DMS153 treated with DMSO at 0.1 percent for 48 hours (cell line): Measurements from ENCODE around the gene ABCG8.

Experiments
- DNase-seq: peaks from one replicate; lab custom pipeline; 2025; ENCODE audit not compliant: unreplicated experiment; lab: John Stamatoyannopoulos, UW

Gene ABCG8

DNA sequence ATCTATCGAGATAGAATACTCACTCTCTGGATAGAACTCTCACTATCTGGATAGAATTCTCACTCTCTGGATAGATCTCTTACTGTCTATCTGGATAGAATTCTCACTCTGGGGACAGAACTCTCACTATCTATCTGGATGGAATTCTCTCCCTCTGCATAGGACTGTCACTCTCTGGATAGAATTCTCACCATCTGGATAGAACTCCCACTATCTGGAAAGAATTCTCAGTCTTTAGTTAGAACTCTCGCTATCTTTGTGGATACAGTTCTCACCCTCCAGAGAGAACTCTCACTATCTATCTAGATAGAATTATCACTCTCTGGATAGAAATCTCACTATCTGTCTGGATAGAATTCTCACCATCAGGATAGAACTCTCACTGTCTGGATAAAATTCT is 16.5 kb downstream of the ABCG8 start:
- no peak for DNase-seq

DNA sequence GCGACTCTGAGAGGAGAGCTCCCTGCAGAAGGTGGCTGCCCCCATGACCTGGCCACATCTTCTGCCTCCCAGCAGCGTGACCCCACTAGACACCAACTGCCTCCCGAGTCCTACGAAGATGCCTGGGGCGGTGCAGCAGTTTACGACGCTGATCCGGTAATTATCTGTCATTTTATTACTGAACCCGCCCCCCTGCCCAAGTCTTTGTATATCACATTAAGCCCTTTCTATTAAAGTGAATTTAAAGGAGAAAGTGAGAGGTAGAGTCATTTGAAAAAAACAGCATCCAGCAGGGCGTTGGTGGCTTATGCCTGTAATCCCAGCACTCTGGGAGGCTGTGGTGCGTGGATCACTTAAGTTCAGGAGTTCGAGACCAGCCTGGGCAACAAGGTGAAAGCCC is 33.4 kb downstream of the ABCG8 start:
- DNase-seq = no peak

DNA sequence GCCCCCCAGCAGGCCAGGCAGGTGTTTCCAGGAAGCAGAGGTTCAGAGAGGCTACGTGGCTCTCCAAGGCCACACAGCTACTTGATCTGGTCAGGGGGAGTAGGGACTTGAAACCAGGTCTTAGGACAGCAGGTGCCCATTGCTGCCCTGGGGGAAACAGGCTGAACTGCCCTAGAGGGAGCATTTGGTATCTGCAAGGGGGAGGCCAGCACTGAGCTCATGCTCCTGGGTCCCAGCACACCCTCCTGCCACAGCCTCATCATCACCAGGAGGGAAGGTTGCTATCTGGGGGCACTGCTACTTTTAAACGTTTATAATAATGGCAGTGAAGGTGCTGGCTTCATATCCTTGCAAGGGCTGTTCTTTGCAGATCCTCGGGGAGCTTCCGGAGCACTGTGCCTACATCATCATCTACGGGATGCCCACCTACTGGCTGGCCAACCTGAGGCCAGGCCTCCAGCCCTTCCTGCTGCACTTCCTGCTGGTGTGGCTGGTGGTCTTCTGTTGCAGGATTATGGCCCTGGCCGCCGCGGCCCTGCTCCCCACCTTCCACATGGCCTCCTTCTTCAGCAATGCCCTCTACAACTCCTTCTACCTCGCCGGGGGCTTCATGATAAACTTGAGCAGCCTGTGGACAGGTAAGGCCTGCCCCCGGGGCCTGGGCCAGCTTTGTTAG is 36.1 kb downstream of the ABCG8 start:
- no peak for DNase-seq

DNA sequence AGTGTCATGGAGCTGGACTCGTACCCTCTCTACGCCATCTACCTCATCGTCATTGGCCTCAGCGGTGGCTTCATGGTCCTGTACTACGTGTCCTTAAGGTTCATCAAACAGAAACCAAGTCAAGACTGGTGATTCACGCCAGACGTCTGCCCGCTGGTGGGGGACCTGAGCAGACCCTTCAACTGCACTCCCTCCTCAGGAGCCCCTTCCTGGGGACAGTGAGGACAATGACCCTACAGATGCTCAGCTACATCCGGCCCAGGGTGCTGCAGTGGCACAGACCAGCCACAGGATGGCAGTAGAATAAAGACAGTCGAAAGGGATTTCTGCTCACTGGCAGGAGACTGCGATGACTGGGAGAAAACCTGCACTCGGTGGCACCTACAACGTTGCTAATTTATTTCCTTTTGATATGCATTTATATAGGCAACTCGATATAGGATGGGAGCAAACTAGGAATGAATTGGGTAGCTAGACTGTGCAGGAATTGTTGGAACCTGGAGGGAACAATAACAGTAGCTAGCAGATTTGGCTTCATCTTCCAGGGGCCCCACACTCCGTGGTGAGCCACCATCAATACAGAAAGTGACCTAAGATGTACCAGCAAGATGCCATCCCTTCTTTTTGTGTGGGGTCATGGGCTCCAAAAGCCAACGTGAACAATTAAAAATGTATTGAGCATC is 39.2 kb downstream of the ABCG8 start:
- peak; percentile 81 for DNase-seq

DNA sequence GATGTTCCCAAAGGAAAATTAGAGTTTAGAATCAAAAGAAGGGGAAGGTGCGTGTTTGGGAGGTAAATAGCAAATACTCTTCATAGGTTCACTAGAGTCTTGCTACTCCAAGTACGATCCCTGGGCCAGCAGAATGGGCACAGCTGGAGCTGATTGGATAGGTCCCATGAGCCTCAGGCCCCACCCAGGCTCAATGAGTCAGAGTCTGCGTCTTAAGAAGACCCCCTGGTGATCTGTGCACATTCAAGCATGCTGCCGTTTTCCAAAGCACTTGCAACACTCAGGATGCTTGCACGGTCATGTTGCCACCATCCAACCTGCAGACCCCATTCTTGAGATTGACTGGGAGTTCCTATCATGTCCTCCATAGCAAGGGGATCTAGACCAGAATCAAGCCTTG is 40.5 kb downstream of the ABCG8 start:
- DNase-seq = no peak

DNA sequence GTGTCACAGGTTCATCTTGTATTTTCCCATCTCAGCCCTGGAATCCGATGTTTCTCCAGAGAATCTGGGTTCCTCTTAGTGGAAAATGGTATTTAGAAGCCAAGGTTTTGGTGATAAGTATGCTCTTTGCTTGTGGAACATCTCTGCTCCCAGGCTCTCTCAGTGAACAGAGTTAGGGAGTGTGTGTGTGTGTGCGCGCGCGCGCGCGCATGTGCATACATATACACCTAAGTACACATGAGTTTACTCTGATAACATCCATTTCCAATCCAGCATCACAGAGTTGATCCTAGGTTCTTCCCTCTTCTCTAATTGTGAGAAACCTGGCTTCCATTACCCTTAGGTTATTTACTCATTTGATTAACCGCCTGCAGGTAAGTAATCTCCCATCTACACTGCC is 41.7 kb downstream of the ABCG8 start:
- no peak for DNase-seq

DNA sequence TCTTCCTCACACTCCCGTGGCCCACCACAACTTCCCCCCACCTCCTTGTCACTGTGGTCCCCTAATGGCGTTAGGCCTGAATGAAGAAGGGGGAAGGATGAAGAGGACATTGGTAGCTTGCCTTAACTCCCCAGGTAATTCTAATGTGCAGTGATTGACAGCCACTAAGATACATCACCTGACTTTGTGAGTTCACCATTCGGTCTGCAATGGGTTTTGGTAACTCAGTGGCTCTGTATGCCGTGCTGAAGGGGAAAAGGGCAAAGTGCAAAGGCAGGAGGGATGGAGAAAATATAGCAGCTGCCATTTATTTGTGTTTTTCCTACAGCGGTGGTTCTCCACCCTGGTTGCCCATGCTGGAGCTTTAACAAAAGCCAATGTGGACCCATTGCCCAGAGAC is 42.2 kb downstream of the ABCG8 start:
- no peak for DNase-seq

DNA sequence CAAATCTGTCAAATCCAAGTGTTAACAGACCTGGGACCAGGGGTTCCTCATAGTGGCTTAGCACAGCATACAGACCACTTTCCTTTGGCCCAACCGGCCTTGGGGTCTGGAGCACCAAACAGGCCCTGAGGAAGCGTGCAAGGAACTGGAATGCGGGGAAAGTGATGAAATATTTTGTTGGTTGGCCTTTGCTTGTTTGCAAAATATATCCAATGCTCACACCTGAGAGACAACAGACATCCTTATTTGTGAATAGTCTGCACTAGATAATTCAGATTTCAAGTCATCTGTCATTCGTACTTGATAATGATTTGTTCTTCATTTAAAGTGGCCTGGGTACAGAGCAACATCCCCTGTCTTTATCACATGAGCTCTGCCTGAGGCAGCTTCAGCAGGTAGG is 43.5 kb downstream of the ABCG8 start:
- DNase-seq = no peak

DNA sequence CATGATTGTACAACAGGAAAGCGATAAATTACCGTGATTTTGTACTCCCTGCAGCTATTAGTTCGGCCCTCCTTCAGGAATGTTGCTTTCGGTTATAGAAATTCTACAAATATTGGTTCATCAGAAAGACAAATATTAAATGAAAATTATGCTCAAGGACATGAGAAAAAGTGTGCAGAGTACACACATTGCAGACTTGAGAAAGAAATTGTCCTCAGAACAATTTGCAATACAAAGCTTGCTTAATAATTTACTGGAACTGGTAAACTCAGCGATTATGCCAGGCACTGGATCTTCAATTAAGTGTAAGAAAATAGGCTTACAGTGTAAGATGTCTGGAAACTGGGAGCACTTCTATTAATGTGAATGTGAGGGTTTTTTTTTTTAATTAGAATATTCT is 45.9 kb downstream of the ABCG8 start:
- no peak for DNase-seq

DNA sequence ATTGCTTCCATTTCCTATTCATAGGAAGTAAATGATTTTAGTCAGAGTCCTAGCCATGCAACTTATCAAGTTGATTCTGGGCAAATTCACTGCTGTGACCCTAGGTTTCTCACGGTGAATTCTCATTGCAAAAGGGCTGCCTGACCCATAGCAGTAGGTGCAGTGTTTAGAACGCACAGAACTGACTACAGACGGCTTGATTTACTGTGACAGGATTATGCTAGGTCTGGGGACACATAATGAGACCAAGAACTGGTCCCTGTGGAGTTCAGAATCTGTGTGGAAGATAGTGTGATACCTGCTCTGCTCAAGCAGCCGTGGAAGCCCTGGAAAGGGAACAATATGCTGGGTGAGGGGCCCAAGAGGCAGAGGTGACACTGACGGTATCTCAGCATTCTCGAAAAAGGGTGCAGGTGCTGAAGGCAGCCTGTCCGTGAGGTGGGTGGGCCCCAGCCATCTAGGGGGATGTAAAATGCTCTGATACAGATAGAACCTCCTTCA is 46.4 kb downstream of the ABCG8 start:
- no peak for DNase-seq

DNA sequence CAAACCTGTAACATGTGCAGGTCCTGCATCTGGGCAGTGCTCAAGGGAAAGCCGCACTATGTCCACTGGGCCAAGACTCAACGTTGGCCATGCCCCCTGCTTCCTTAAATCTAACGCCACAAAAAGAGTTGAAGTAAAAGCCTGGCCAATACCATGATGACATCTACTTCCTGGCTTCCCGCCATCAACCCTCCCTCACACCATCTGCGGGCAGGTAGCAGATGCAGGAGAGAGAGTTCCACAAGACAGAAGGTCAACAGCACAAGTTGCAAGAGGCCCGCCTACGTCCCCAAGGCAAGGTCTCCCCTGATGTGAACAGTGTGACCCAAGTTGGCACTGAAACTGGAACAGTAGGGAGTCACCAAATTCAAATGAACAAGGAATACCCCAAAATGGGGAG is 48.4 kb downstream of the ABCG8 start:
- DNase-seq = no peak

DNA sequence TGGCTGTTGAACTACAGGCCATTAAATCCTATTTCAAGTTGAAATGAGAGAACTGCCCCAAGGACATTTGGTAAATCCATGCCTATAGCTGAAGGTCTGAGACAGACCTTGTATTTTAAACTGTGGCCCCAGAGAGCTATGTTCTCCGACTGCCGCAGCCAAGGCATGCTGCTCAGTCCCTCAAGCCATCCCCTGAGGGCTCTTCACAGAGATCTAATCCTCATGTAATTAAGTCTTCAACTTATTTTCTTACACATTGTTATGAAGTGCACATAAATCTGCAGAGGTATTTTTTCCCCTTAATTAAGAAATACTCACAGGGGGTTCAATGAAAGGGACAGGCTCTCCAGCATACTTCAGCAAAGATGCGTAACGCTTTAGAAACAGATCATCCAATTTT is 50.6 kb downstream of the ABCG8 start:
- DNase-seq = no peak

DNA sequence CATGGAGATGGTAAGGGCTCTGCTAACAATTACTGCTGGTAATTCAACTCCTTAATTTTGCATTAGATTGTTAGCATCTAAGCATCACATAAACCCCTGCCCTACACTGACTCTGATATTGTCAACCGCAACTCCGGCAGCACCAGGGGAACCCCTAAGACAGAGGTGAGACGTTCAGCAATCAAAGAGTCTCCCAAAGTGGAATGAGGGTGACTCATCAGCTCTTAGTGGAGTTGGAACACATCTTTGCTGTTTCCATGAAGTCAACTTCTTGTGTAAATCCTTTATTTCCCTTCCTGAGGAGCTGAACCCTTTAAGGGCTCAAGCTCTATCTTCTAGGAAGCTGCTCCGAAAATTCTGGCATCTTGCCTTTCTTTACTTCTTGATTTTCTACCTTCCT is 52.1 kb downstream of the ABCG8 start:
- no peak for DNase-seq

DNA sequence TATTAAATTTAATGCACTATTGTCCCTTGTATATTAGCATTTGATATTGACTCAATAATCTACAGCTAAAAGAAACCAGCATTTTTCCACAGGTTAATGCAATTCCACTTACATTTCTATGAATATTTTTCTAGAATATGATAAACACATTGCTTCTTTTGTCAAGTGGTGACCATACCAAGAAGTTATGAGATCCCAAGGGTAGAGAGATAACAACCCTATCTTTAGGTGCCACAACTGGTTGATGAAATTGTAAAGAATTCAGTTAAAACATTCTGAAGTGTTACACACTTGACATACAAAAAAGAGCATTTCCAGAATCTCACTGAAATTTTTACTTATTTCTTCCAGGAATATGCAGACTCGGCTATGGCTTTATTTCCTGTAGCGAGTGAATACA is 56.0 kb downstream of the ABCG8 start:
- no peak for DNase-seq

DNA sequence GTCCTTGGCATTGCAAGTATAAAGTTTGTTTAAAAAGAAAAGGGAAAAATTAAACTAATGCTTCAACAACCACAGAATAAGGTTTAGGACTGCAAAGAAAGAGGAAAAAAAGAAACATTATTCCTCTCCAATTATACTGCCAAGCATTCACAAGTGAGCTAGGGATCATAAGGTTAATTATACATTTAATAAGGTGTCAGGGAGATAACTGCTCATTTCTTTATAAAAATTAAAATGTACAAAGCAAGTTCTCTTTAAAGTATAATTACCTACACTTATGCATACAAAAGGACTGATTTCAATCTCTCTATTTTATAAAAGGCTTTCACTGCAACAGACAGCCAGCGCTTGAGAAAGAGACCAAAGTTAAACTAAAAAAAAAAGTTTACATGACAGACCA is 58.1 kb downstream of the ABCG8 start:
- DNase-seq = no peak

DNA sequence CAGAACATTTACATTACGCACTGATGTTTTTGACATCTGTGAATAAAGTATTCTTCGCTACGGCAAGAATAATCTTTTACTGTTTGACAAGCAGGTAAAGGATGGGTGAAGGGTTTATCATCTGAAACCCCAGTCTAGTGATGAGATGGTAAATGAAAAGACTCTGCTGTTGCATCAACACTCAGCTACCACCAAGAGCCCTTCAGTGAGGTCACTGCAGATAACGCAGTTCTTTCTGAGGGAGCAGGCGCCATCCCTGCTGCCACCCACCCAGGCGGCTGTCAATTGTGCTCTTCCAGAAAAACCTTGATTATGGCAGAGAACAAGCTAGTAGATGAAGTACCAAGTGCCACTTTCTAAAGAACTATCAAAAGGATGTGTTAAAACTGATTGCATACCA is 58.7 kb downstream of the ABCG8 start:
- peak; percentile 18 for DNase-seq

DNA sequence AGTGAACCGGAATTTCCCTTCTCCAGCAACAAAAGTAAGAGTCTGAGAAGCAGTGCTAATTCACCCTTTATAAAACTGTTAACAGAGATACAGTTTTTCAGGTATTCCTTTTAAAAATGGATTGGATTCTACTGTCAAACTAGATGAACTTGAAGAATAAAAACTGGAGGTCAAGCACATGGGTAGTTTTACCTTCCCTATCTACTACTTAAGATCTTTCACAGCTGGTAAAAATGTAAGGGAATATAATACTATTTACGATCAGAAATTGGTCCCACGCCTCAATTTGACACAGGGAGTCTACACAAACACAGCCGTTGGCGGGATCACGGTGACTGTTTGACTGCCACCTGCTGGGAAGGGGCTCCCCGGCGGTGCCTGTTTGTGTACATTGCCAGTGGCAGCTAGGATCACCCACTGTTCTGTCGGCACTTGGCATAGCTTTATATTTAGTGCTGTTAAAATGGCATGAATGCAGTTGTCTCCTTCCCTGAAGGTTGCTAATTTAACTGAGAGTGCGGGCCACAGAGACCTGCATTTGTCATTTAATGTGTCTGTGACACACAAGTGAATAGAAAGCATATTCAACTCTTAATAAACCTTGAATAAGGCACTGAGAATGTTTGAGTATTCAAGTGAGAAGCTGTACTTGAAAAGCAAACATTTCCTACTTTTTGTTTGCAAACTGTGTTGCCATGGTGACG is 59.5 kb downstream of the ABCG8 start:
- peak; percentile 78 for DNase-seq

DNA sequence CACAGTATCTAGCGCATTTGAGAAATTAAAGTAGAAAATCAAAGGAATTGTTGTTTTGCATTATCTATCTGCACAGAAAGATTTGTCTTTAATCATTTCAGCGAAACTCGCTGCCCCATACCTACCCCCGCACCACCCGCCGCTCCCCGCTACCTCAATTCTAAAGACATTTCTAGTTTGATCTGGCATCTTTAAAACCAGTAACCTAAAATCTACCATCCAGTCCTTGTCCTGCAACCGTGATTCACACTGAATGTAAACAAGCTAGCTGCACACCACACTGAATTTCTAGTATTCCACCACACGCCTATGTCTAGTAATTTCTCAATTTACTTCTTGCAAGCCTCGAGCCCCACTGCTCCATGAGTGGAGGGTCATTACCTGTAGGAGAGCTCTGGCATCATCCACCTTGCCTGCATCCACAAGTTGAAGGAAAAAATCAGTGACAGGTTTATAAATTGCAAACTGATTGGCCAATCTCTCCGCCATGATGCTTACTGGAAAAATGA is 60.1 kb downstream of the ABCG8 start:
- DNase-seq = no peak

DNA sequence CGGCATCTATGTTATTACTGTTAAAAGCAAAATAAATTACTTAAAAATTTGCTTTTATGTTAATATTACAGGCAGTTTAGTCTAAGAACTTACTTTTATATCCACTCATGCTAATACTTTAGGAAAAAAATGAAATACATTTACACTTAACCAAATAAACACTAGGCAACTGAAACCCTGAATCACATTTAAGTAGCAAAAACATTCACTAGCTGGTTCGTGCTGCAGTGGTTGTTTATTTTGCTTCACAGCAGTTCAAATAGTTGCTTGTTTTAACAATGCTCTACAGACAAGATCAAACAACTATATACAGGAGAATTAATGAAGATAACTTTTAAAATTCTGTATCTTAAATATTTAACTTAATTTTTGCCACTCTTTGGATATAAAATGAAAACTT is 60.8 kb downstream of the ABCG8 start:
- DNase-seq = no peak

DNA sequence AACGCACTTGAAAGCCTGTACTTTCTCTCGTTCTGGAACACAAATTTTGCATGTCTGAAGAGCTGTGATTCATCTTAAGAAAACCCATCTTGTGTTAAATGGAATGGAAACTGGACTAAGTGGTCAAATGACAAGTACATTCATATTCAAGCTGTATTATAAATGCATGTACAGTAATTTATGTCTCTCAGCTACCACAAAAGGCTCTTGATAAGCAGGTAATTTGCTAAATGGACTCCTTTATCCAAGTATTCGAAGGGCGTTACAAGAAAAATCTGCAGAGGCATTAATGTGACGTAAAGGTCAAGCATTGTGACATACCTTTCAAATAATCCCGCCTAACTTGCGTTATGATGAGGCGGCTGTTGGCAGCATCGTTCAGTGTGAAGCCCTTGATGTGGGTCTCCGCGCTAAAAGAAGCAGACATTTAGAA is 66.6 kb downstream of the ABCG8 start:
- DNase-seq = no peak

DNA sequence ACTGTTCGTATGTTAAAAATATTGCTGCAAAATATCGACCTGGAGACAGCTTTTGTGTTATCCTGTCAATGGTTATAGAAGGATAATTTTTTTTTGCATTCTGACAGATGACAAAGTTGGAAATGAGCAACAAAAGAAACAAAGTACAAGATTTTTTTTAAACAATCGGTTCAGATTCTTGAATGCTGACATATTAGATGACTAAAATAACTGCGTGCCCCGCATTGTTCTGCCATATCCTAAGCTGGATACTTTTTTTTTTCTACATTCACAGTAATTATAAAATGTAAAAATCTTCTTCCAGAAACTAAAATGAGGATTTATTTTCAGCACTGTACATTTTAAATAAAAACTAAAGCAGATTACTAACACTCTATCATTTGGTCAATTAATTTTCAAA is 67.1 kb downstream of the ABCG8 start:
- no peak for DNase-seq
